ENCODE data around the gene SIRT7. TPM values are rescaled to one million over a fixed set of nuclear protein-coding genes. Genes with fewer than 3 reads are reported as not detected.
A peak's percentile ranks its signal among the peaks of the same experiment; 100 is the strongest.

The SIRT7 gene
- total RNA-seq, 1 experiment from 2014 or later: 34.9 TPM

- no peak for DNase-seq (ENCODE audit: low spot score)
Measured at GRCh38 chr17:81906476-81907218, 11.3 kb downstream of the SIRT7 start.

- DNase-seq (ENCODE audit: low spot score): no peak
Measured at GRCh38 chr17:81905993-81906392, 12.0 kb downstream of the SIRT7 start.

DNA sequence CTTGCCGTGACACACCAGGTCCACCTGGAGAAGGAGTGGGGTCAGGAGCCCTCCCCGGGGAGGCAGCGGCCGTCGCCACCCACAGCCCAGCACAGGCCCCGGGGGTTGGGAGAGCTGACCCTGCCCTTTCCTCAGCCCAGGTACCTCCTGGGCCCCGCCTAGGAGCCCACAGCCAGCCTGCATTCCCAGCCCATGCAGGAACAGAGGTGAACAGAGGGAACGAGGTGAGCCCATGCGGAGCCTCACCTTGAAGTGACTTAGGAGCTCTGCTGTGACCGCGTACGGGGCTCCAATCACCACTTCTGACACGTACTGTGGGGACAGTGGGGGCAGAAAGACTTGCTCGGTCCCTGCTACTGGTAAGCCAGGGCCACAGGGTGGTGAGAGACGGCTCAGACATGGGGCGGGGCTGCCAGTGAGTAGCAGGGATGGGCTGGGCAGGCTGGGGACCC lies 12.5 kb downstream of the SIRT7 start:
- DNase-seq (ENCODE audit: low spot score): no peak

GRCh38 chr17:81904600-81905423 lies 13.2 kb downstream of the SIRT7 start:
- no peak for DNase-seq (ENCODE audit: low spot score)

- DNase-seq (ENCODE audit: low spot score): no peak
Measured at GRCh38 chr17:81903896-81904599, 13.9 kb downstream of the SIRT7 start.

DNA sequence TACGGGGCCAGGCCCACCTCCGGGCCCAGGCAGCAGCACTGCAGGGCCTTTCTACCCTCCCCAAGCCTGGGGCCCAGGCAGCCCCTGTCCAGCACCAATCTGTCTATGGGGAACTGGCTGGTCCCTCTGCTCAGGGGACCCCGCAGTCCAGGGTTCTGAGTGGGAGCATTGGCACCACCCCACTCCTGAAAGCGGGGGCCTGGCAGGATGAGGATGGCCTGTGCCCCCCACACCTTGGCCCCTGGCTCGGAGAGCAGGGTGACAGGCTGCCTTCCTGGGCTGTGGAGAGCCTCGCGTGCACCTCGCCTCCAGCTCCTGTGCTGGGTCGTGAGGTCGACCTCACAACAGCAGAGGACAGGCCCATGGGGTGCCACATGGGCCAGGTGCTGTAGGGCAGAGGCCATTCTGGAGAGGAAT lies 14.6 kb downstream of the SIRT7 start:
- no peak for DNase-seq (ENCODE audit: low spot score)

DNA sequence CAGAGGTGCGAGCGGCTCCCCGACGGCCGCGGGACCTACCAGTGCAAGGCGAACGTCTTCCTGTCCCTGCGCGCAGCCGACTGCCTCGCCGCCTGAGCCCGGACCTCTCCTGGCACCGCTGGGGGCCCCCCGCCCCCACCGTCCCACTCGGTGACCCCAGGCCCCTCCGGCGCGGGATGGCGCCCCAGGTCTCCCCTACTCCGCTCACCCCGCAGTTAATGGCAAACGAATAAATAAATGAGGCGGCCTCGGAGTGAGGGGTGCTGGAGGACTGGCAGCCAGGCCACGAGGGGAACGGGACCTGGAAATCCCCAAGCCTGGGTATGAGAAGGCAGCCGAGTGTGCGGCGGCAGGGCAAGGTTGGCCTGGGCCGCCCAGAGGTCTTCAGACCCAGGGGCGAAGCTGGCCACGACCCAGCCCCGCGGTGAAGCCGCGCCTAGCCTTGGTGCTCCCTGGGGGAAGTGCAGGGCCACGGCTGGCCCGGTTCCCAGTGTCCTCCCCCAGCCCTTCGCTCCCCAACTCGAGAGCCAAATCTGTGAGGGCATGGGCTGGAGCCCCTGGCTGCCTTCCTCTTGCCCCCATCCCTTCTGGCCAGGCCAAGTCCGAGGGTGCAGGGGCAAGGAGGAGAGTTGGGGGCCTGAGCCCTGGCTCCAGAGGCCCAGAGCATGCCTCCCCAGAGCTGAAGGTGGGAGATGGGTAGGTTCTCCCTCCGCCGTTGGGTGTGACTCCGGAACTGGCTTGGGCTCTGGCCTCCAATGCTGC lies 15.1 kb downstream of the SIRT7 start:
- no peak for DNase-seq (ENCODE audit: low spot score)

GRCh38 chr17:81902023-81902652 lies 15.8 kb downstream of the SIRT7 start, which contains the start of gene NPB:
NPB (plus strand) TSS chr17:81902238; CDS start chr17:81902278, 40 bp downstream.
- DNase-seq (ENCODE audit: low spot score): no peak

- no peak for DNase-seq (ENCODE audit: low spot score)
Measured at GRCh38 chr17:81901167-81902022, 16.6 kb downstream of the SIRT7 start.

DNA sequence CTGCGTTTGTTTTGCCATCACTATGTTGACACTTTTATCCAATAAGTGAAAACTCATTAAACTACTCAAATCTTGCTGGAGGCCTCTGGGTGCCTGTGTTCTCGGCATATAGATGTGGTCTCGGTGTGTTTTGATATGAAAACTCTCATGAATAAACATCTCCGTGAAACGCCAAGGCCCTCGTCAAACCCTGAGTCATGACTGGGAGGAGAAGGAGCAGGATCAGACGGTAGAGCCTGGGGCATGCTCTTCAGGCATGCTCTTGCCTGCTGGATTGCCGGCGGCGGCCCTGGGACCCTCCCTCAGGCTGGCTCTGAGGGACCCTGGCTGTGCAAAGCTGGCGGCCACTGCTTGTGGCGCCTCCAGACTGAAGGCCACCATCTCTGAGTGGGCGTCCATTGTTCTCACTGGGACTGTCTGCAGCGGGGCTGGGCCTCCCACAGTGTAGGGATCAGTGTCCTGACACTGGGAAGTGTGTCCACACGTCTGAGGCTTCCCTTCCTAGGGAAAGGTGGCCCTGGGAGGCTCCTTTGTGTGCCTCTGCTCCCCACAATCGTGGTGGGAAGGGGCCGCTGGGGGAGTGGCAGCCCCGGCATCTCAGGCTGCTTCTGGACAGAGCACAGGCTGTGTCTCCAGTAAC lies 17.7 kb downstream of the SIRT7 start:
- no peak for DNase-seq (ENCODE audit: low spot score)

DNA sequence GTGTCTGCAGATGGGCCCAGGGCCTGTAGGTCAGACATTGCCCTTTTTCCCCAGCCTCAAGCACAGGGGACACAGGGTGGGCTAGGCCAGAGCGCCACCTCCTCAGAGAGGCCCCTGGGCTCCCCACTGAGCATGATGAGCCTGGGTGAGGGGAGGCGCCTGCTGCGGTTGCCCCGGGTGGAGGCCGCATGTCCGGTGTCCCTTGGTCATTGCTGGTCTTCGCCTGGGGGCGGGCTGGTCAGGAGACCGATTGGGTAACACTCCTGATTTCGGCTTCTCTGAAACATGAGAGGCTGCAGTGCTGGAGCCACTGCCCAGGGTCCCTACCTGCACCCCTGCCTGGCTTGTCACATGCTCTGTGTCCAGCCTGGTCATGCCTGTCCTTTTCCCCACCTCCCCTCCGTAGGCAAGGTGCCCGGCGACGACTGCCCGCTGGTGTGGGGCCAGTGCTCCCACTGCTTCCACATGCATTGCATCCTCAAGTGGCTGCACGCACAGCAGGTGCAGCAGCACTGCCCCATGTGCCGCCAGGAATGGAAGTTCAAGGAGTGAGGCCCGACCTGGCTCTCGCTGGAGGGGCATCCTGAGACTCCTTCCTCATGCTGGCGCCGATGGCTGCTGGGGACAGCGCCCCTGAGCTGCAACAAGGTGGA lies 18.3 kb downstream of the SIRT7 start:
- no peak for DNase-seq (ENCODE audit: low spot score)

DNA sequence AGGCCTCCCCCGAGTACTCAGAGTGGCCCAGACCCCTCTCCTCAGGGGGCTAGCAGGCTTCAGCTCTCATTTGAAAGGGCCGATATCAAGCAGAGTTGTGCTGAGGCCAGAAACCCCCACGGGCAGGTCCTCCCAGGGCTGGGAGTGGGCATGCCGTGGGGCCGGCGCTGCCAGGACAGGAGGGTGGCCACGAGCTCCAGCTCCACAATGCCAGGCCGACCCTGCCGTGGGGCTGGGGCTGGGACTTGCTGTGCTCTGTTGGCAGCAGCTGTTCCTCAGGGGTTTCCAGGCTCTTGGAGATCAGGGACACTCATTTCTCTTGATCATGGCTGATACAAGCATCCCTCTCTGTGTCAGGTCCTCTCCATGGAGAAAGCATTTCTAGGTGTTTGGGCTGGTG lies 19.1 kb downstream of the SIRT7 start:
- DNase-seq (ENCODE audit: low spot score): no peak

- peak; percentile 97 for DNase-seq (ENCODE audit: low spot score)
Measured at GRCh38 chr17:81898029-81898866, 19.7 kb downstream of the SIRT7 start.

- DNase-seq (ENCODE audit: low spot score): no peak
Measured at GRCh38 chr17:81895400-81895799, 22.6 kb downstream of the SIRT7 start.

- no peak for DNase-seq (ENCODE audit: low spot score)
Measured at GRCh38 chr17:81891303-81891552, 26.7 kb downstream of the SIRT7 start.

DNA sequence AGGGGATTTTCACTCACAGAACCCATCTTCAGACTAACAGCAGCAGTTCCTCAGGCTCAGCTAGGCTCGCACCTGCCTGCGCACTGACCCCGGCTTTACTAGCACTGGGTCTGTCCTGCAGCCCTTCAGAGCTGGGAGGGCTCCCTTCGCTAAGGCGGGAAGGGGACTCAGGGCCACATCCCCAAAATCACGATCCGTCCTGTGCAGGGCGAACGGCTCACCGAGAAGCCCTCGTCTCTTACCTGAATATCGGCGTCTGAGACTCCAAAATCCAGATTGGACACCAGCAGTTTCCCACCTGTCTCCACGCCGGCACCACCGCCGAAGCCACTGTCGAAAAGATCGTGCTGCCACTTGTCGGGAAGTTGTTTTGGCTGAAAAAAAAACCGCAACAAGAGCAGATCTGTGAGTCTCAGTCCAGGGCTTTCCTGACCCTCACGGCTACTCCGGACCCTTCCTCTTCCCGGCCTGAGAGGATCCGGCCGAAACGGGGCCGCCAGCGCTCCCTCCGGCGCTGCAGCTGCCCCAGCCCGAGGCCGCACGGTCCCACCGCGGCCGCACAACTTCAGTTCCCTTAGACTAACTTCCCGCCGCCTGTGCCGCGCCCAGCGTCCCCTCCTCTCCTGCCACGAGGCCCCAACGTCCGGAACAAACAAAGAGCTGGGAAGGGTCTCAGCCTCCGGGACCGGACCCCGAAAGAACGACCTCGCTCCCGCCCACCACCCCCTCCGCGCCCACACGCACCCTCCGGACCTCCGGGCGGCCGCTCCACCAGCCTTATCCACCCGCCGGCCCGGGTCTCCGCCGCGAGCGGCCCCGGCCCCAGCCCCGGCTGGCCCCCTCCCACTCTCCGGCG lies 27.3 kb downstream of the SIRT7 start:
- no peak for DNase-seq (ENCODE audit: low spot score)

- no peak for DNase-seq (ENCODE audit: low spot score)
Measured at GRCh38 chr17:81889602-81890001, 28.4 kb downstream of the SIRT7 start.
